CMK (cell line): Measurements from ENCODE around the gene DENND2A.
"Not testable (repeated sequence)": the region's sequence is repeated elsewhere in the genome, so short reads cannot be mapped to it uniquely, and the experiment has no call there.

ENCODE experiments used
- DNase-seq: peaks from one replicate; pipeline ENCODE4 v3.0.0-alpha.2; 2010; ENCODE audit warnings: low read depth

The DENND2A gene

GRCh38 chr7:140640727-140641523, at the start of gene DENND2A:
TSS of gene DENND2A (minus strand) at chr7:140640813. CDS start at chr7:140602397, 38,416 bp downstream.
- no peak for DNase-seq

GRCh38 chr7:140689199-140690152, 48.9 kb upstream of the DENND2A start:
- DNase-seq: no peak

GRCh38 chr7:140688341-140688740, 47.7 kb upstream of the DENND2A start:
- no peak for DNase-seq

- no peak for DNase-seq
Measured at GRCh38 chr7:140686921-140687320, 46.3 kb upstream of the DENND2A start.

- no peak for DNase-seq
Measured at GRCh38 chr7:140685407-140686087, 44.9 kb upstream of the DENND2A start.

- DNase-seq: no peak
Measured at GRCh38 chr7:140684066-140684950, 43.7 kb upstream of the DENND2A start.

- no peak for DNase-seq
Measured at GRCh38 chr7:140683657-140684056, 43.0 kb upstream of the DENND2A start.

- no peak for DNase-seq
Measured at GRCh38 chr7:140681766-140682165, 41.2 kb upstream of the DENND2A start.

- no peak for DNase-seq
Measured at GRCh38 chr7:140680886-140681285, 40.3 kb upstream of the DENND2A start.

- no peak for DNase-seq
Measured at GRCh38 chr7:140679186-140679585, 38.6 kb upstream of the DENND2A start.

- no peak for DNase-seq
Measured at GRCh38 chr7:140678816-140679130, 38.2 kb upstream of the DENND2A start.

GRCh38 chr7:140678081-140678815, 37.6 kb upstream of the DENND2A start:
- DNase-seq: no peak

GRCh38 chr7:140677496-140677895, 36.9 kb upstream of the DENND2A start:
- DNase-seq: no peak

GRCh38 chr7:140676956-140677355, 36.3 kb upstream of the DENND2A start:
- not testable (repeated sequence) for DNase-seq

GRCh38 chr7:140676306-140676705, 35.7 kb upstream of the DENND2A start:
- no peak for DNase-seq

- no peak for DNase-seq
Measured at GRCh38 chr7:140675726-140676125, 35.1 kb upstream of the DENND2A start.

- DNase-seq: no peak
Measured at GRCh38 chr7:140674899-140675701, 34.5 kb upstream of the DENND2A start.

GRCh38 chr7:140674356-140674800, 33.8 kb upstream of the DENND2A start:
- DNase-seq: no peak

GRCh38 chr7:140673774-140674155, 33.2 kb upstream of the DENND2A start:
- DNase-seq: no peak
